Neural crest cell (in vitro differentiated cells): ENCODE measurements around the gene TSPAN18. TPM values are rescaled to one million over a fixed set of nuclear protein-coding genes. Genes with fewer than 3 reads are reported as not detected.
A peak's percentile ranks its signal among the peaks of the same experiment; 100 is the strongest.

Experiments used
- DNase-seq: peaks from one replicate; pipeline ENCODE4 v3.0.0; 2021; ENCODE audit warnings: low read depth, mixed read lengths, low spot score
- H3K27ac Mint-ChIP-seq: one replicate; pipeline ENCODE4 v1.8.0; 2021; ENCODE audit warnings: mild to moderate bottlenecking, mixed read lengths; ENCODE audit not compliant: unreplicated experiment
- H3K27me3 Mint-ChIP-seq: 2 replicates; pipeline ENCODE4 v1.8.0; 2021; ENCODE audit warnings: low read depth, mild to moderate bottlenecking, mixed read lengths
- H3K36me3 Mint-ChIP-seq: 2 replicates; pipeline ENCODE4 v1.8.0; 2021; ENCODE audit warnings: low read depth, mild to moderate bottlenecking, mixed read lengths
- H3K4me1 Mint-ChIP-seq: 2 replicates; pipeline ENCODE4 v1.8.0; 2021; ENCODE audit warnings: mixed read lengths
- H3K4me3 Mint-ChIP-seq: one replicate; pipeline ENCODE4 v1.8.0; 2021; ENCODE audit warnings: mild to moderate bottlenecking, mixed read lengths
- H3K9me3 Mint-ChIP-seq: 2 replicates; pipeline ENCODE4 v1.8.0; 2021; ENCODE audit warnings: mixed read lengths
- total RNA-seq: library from RNA; stranded (reverse); gene quantifications from 2 replicates; pipeline ENCODE4 v1.2.1, GENCODE V29; 2021
- TF ChIP-seq, protein P1 (sequence below): fragments of 200-600 bp; sonication (generic); conservative IDR thresholded peaks from 2 replicates; pipeline ENCODE4 v1.5.0; 2021; ENCODE audit warnings: antibody characterized with exemption, mild to moderate bottlenecking

TSPAN18 gene
- total RNA-seq, 1 donor from 2014 or later = 125 TPM

DNA sequence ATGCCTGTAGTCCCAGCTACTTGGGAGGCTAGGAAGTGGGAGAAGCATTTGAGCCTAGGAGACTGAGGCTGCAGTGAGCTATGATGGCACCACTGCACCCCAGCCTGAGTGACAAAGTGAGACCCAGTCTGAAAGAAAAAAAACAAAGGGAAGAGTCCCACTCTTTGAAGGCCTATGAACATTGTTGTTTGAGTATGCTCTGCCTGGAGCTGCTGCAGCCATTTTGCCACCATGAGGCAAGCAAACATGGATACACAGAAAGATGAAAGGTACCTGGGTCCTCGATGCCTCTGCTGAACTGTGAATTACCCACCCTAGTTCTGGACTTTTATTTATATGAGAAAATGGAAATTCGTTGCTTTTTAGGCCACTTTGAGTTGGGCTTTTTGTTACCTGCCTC is 19.7 kb upstream of the TSPAN18 start:
- no peak overlapping the region for H3K27ac Mint-ChIP-seq
- H3K9me3 Mint-ChIP-seq = peaks cover 4% of the 10 kb centered on the region
- DNase-seq = no peak
- no peak overlapping the region for H3K4me3 Mint-ChIP-seq
- H3K4me1 Mint-ChIP-seq = peaks cover 27% of the 10 kb centered on the region
- TF ChIP-seq, protein P1, sequence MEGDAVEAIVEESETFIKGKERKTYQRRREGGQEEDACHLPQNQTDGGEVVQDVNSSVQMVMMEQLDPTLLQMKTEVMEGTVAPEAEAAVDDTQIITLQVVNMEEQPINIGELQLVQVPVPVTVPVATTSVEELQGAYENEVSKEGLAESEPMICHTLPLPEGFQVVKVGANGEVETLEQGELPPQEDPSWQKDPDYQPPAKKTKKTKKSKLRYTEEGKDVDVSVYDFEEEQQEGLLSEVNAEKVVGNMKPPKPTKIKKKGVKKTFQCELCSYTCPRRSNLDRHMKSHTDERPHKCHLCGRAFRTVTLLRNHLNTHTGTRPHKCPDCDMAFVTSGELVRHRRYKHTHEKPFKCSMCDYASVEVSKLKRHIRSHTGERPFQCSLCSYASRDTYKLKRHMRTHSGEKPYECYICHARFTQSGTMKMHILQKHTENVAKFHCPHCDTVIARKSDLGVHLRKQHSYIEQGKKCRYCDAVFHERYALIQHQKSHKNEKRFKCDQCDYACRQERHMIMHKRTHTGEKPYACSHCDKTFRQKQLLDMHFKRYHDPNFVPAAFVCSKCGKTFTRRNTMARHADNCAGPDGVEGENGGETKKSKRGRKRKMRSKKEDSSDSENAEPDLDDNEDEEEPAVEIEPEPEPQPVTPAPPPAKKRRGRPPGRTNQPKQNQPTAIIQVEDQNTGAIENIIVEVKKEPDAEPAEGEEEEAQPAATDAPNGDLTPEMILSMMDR = no peak
- H3K36me3 Mint-ChIP-seq = peaks cover 4% of the 10 kb centered on the region
- no peaks in the 10 kb centered on the region for H3K27me3 Mint-ChIP-seq

DNA sequence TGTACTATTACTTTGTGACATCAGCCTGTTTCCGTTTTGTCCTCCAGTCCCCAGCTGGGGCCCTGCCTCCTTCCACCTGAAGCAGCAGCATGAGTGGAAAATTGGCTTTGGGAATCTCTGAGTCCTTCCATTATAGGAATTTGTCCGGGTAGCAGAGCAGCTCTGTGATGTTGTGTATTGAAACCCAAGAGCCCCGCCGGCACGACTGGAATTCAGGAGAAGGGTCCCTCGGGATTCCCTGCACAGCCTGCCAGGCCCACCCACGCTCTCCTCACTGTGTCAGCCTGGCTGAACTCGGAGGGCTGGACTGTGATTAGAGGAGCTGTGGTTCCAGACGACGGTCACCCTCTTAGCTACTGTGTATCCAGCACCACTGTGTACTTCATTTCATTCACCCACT is 18.8 kb upstream of the TSPAN18 start:
- no peak for DNase-seq
- peaks cover 4% of the 10 kb centered on the region for H3K9me3 Mint-ChIP-seq
- peaks cover 4% of the 10 kb centered on the region for H3K36me3 Mint-ChIP-seq
- H3K27me3 Mint-ChIP-seq = no peaks in the 10 kb centered on the region
- H3K4me3 Mint-ChIP-seq = no peak overlapping the region
- TF ChIP-seq, protein P1 = no peak
- no peak overlapping the region for H3K27ac Mint-ChIP-seq
- H3K4me1 Mint-ChIP-seq = peaks cover 34% of the 10 kb centered on the region

DNA sequence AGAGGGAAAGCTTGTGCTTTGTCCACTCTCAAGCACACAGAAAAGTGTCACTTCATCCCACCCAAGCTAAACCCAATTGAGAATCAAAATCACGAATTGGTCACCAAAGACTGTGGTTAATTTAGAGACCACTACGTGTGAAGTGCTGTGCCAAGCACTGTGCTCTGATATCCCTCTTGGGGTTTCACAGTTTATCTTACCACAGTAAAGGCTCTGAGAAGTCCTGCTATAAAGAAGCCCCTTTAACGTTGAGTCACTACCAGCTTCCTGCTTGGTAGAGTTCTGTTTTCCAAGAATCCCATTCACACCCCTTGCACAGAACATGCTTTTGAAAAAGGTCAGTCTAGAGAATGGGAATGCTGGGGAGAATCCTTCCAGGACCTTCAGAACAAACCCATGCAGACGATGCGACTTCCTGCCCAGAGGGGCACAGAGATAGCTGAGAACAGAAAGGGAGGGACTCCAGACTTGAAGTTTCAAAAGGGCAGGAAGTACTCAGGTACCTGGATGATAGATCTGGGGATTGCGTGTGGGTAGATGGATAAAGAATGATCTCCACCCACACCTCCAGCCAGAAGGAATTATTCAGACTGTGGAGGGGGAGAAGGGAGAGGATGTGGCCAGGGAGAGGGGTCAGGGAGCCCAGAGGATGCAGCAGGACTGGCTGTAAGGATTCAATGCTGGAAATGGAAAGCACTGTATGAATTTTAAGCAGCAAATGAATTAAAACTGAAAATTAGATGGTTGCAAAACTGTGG is 18.1 kb upstream of the TSPAN18 start:
- DNase-seq = no peak
- TF ChIP-seq, protein P1 = no peak
- Mint-ChIP-seq H3K9me3 (peaks cover 4% of the 10 kb centered on the region), H3K36me3 (peaks cover 4% of the 10 kb centered on the region), H3K27ac (peak overlapping the region; percentile 65), H3K4me1 (peaks cover 37% of the 10 kb centered on the region), H3K27me3 (no peaks in the 10 kb centered on the region), H3K4me3 (no peak overlapping the region)

DNA sequence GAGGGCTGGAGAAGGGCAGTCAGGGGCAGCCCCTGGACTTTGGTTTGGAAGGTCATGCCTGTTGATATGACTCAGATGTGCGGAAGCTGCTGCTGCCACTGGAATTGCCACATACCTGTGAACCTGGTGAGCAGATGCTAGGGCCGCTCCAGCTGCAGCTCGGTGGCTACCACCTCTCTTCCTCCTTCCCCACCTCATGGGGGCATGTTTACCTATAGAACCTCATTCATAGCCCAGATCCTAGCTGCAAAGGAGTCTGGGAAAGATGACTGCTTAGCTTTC is 17.5 kb upstream of the TSPAN18 start:
- no peak overlapping the region for H3K27ac Mint-ChIP-seq
- H3K9me3 Mint-ChIP-seq = peaks cover 4% of the 10 kb centered on the region
- no peak overlapping the region for H3K4me3 Mint-ChIP-seq
- H3K4me1 Mint-ChIP-seq = peaks cover 37% of the 10 kb centered on the region
- TF ChIP-seq, protein P1 = no peak
- H3K27me3 Mint-ChIP-seq = no peaks in the 10 kb centered on the region
- H3K36me3 Mint-ChIP-seq = peaks cover 4% of the 10 kb centered on the region
- DNase-seq = no peak

DNA sequence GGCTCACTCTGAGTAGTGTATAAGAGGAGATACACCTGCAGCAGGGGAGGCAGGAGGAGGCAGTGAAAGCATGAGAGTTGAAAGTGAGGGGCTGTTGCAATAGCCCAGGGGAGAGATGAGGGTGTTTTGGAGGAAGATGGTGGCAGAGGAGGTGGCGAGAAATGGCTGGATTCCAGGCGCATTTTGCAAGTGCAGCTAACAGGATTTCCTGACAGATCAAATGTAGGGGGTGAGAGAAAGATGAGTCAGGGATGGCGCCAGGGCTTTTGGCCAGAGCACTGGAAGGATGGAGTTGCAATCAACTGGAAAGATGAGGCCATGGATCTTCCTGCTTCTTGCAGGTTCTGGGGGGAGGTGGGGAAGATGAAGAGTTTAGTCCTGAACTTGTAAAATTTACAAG is 16.8 kb upstream of the TSPAN18 start:
- Mint-ChIP-seq H3K4me3 (no peak overlapping the region), H3K27me3 (no peaks in the 10 kb centered on the region), H3K36me3 (peaks cover 4% of the 10 kb centered on the region), H3K4me1 (peaks cover 37% of the 10 kb centered on the region), H3K27ac (peak overlapping the region; percentile 39), H3K9me3 (peaks cover 4% of the 10 kb centered on the region)
- no peak for DNase-seq
- TF ChIP-seq, protein P1 = no peak
